Measurements from ENCODE around the gene SUMO3.
A peak's percentile ranks its signal among the peaks of the same experiment; 100 is the strongest.

SUMO3 gene

DNA sequence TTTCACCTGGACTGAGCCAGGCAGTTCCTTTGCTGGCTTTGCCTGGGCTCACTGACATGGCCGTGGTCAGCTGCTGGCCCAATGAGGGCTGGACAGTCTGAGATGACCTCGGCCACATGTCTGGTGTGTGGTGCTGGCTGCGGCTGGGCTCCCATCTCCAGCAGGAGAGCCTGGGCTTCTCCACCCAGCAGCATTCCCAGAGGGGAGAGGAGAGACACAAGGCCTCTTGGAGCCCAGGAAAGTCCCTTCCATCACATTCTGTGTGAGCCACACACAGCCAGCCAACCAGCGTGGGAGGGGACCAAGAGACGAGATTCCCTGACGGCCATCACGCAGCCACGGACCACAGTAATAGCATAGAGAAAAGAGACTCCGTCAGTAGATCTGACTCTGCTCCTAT is 21.1 kb upstream of the SUMO3 start:
- no peaks in the 10 kb centered on the region for H3K27me3 ChIP-seq (ENCODE audit: insufficient read depth, low read depth, severe bottlenecking)
- H3K27ac ChIP-seq: no peak overlapping the region
- H3K4me3 ChIP-seq (ENCODE audit: low read depth, low read length): no peak overlapping the region
- DNase-seq: no peak
- H3K9me3 ChIP-seq (ENCODE audit: severe bottlenecking): no peaks in the 10 kb centered on the region
- TF ChIP-seq CTCF (IDR thresholded peaks at IDR 0.05; ENCODE audit: low read depth, low read length): no peak
- H3K36me3 ChIP-seq: no peaks in the 10 kb centered on the region

DNA sequence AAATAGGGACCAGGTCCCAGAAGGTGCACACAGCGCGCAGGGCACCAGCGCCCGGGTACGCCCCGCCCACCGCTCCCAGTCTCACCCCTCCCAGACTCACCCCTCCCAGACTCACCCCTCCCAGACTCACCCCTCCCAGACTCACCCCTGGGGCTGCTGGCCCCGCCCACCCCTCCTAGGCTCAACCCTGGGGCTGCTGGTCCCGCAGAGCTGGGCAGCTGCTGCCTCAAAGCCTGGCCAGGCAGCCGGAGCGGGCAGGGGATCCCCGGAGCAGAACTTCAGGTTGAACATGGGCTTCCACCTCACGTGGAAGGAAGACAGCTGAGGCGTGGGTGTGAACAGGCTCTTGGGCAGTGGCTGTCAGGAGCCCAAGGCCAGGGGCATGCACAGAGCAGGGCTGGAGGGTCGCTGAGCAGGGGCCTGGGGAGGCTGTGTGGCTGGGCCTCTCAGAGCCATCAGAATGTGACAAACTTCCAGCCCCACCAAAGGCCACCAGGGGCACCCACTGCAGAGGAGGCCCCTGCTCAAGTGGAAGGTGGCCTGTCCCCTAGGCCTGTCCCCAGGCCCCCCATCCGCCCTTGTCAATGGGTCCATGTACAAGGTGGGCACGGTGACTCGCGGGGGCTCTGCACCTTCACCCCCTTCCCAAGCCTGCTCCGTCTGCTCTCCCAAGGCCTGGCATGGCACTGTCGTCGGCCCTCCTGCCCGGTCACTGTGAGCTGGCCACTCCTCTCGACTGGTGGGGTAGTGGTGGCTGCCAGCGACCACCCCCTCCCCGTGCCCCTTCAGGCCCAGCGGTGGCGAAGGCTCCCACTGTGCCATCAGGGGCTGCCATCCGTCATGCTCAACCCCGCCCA is 20.4 kb upstream of the SUMO3 start:
- Histone ChIP-seq H3K27ac (no peak overlapping the region), H3K27me3 (ENCODE audit: insufficient read depth, low read depth, severe bottlenecking) (no peaks in the 10 kb centered on the region), H3K4me3 (ENCODE audit: low read depth, low read length) (no peak overlapping the region), H3K9me3 (ENCODE audit: severe bottlenecking) (no peaks in the 10 kb centered on the region), H3K36me3 (no peaks in the 10 kb centered on the region)
- TF ChIP-seq CTCF (IDR thresholded peaks at IDR 0.05; ENCODE audit: low read depth, low read length): peak; percentile 30; the same call in 1 of the 2 replicates
- DNase-seq: peak; percentile 54

DNA sequence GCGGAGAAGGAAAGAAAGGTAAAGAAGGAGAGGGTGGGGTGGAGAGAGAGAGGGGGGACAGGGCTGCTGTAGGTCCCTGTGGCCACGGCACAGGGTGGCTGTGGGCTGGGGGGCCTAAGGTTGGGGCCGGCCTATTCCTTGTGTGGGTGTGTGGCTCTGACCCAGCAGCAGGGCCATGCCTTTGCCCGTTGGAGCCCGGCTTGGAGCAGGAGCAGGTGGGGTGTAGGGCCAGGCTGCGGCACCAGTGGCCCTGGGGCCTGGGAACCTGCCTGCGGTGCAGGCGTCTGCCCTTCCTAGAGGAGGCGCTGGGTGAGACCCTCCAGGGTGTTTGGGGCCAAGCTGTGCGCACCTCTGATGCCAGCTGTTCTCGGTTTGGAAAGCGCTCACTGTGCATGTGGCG is 19.7 kb upstream of the SUMO3 start:
- no peak for DNase-seq
- Histone ChIP-seq H3K4me3 (ENCODE audit: low read depth, low read length) (no peak overlapping the region), H3K36me3 (no peaks in the 10 kb centered on the region), H3K27me3 (ENCODE audit: insufficient read depth, low read depth, severe bottlenecking) (no peaks in the 10 kb centered on the region), H3K9me3 (ENCODE audit: severe bottlenecking) (no peaks in the 10 kb centered on the region), H3K27ac (peak overlapping the region; percentile 43; the same call in 1 of the 2 replicates)
- peak; percentile 31 for TF ChIP-seq CTCF (IDR thresholded peaks at IDR 0.05; ENCODE audit: low read depth, low read length)

GRCh38 chr21:44836666-44837471 is 19.0 kb upstream of the SUMO3 start:
- TF ChIP-seq CTCF (IDR thresholded peaks at IDR 0.05; ENCODE audit: low read depth, low read length): 0 out of 2 replicates have a peak, but pooled peaks have one; percentile 28
- Histone ChIP-seq H3K27ac (peak overlapping the region; percentile 43), H3K27me3 (ENCODE audit: insufficient read depth, low read depth, severe bottlenecking) (no peaks in the 10 kb centered on the region), H3K4me3 (ENCODE audit: low read depth, low read length) (no peak overlapping the region), H3K36me3 (no peaks in the 10 kb centered on the region), H3K9me3 (ENCODE audit: severe bottlenecking) (no peaks in the 10 kb centered on the region)
- DNase-seq: peak; percentile 95

- DNase-seq: no peak
- no peak for TF ChIP-seq CTCF (IDR thresholded peaks at IDR 0.05; ENCODE audit: low read depth, low read length)
- H3K27me3 ChIP-seq (ENCODE audit: insufficient read depth, low read depth, severe bottlenecking): no peaks in the 10 kb centered on the region
- H3K27ac ChIP-seq: peak overlapping the region; percentile 43; the same call in 1 of the 2 replicates
- H3K9me3 ChIP-seq (ENCODE audit: severe bottlenecking): no peaks in the 10 kb centered on the region
- no peak overlapping the region for H3K4me3 ChIP-seq (ENCODE audit: low read depth, low read length)
- H3K36me3 ChIP-seq: no peaks in the 10 kb centered on the region
These were observed 18.4 kb upstream of the SUMO3 start for GRCh38 chr21:44836349-44836665.
